Loucy (cell line): ENCODE results near the gene FZD10.

ENCODE experiments used
- H2AFZ ChIP-seq: fragments of 200-600 bp; sonication (generic); 2 replicates; pipeline ENCODE4 v1.6.0; 2016; ENCODE audit warnings: antibody characterized with exemption, mild to moderate bottlenecking, low read length, moderate library complexity
- H3F3A ChIP-seq: fragments of 200-600 bp; 2 replicates; pipeline ENCODE4 v1.6.0; 2016; ENCODE audit warnings: antibody characterized with exemption, low read depth, mild to moderate bottlenecking
- H3K27me3 ChIP-seq: fragments of 200-600 bp; sonication (generic); 2 replicates; pipeline ENCODE4 v1.6.1; 2014; ENCODE audit warnings: low read length, mild to moderate bottlenecking; ENCODE audit not compliant: insufficient read depth, poor library complexity, severe bottlenecking
- H3K36me3 ChIP-seq: fragments of 200-600 bp; sonication (generic); 2 replicates; pipeline ENCODE4 v1.6.1; 2016; ENCODE audit warnings: low read length; ENCODE audit not compliant: insufficient read depth
- H3K4me1 ChIP-seq: fragments of 200-600 bp; sonication (generic); 2 replicates; pipeline ENCODE4 v1.5.1; 2014; ENCODE audit warnings: low read length, mild to moderate bottlenecking; ENCODE audit not compliant: insufficient read depth, poor library complexity, severe bottlenecking
- H3K4me2 ChIP-seq: fragments of 200-600 bp; sonication (generic); 2 replicates; pipeline ENCODE4 v1.6.0; 2014; ENCODE audit warnings: antibody characterized with exemption, low read length, low read depth, mild to moderate bottlenecking; ENCODE audit not compliant: poor library complexity, severe bottlenecking
- H3K4me3 ChIP-seq: fragments of 200-600 bp; sonication (generic); 2 replicates; pipeline ENCODE4 v1.5.1; 2014; ENCODE audit warnings: low read length, mild to moderate bottlenecking, mixed read lengths; ENCODE audit not compliant: poor library complexity, severe bottlenecking
- H3K79me2 ChIP-seq: fragments of 200-600 bp; sonication (generic); 2 replicates; pipeline ENCODE4 v1.6.1; 2014; ENCODE audit warnings: low read length; ENCODE audit not compliant: insufficient read depth
- H3K9ac ChIP-seq: fragments of 200-600 bp; sonication (generic); 2 replicates; pipeline ENCODE4 v1.6.0; 2014; ENCODE audit warnings: mild to moderate bottlenecking, low read depth, low read length, moderate library complexity; ENCODE audit not compliant: poor library complexity, severe bottlenecking
- H3K9me2 ChIP-seq: fragments of 200-600 bp; sonication (generic); replicated peaks from 2 replicates; pipeline ENCODE4 v1.6.1; 2016; ENCODE audit warnings: low read depth, low read length, mixed read lengths
- H3K9me3 ChIP-seq: fragments of 200-600 bp; sonication (generic); 2 replicates; pipeline ENCODE4 v1.6.1; 2014; ENCODE audit warnings: mild to moderate bottlenecking, antibody characterized with exemption, low read length, low read depth; ENCODE audit not compliant: insufficient read depth
- H4K20me1 ChIP-seq: fragments of 200-600 bp; sonication (generic); 2 replicates; pipeline ENCODE4 v1.6.0; 2014; ENCODE audit warnings: antibody characterized with exemption, low read length, mild to moderate bottlenecking; ENCODE audit not compliant: insufficient read depth, poor library complexity, severe bottlenecking
- CTCF ChIP-seq: fragments of 200-600 bp; sonication (generic); conservative IDR thresholded peaks from 2 replicates; pipeline ENCODE4 v1.5.1; 2014; ENCODE audit warnings: mild to moderate bottlenecking, antibody characterized with exemption, low read length
- EZH2phosphoT487 ChIP-seq: fragments of 200-600 bp; IDR thresholded peaks from 2 replicates; pipeline ENCODE4 v1.6.1; 2018; ENCODE audit warnings: antibody characterized with exemption, mild to moderate bottlenecking, moderate library complexity, borderline replicate concordance

FZD10 gene

GRCh38 chr12:130121226-130122000, 40.9 kb upstream of the FZD10 start:
- Histone ChIP-seq H3K27me3 (no peaks in the 10 kb centered on the region), H3K4me1 (no peaks in the 10 kb centered on the region), H3K9me3 (no peaks in the 10 kb centered on the region), H4K20me1 (no peaks in the 10 kb centered on the region), H2AFZ (no peak overlapping the region), H3K36me3 (no peaks in the 10 kb centered on the region), H3F3A (no peaks in the 10 kb centered on the region), H3K4me3 (no peak overlapping the region), H3K4me2 (no peak overlapping the region), H3K9ac (no peak overlapping the region), H3K9me2 (no peaks in the 10 kb centered on the region), H3K79me2 (no peaks in the 10 kb centered on the region)
- no peak for TF ChIP-seq EZH2phosphoT487
- TF ChIP-seq CTCF, result no peak

- Histone ChIP-seq H3K4me3 (no peak overlapping the region), H3K4me2 (no peak overlapping the region), H3K9me3 (no peaks in the 10 kb centered on the region), H4K20me1 (no peaks in the 10 kb centered on the region), H3K9me2 (no peaks in the 10 kb centered on the region), H3K9ac (no peak overlapping the region), H3K27me3 (no peaks in the 10 kb centered on the region), H3K79me2 (no peaks in the 10 kb centered on the region), H2AFZ (no peak overlapping the region), H3F3A (no peaks in the 10 kb centered on the region), H3K36me3 (no peaks in the 10 kb centered on the region), H3K4me1 (no peaks in the 10 kb centered on the region)
- TF ChIP-seq EZH2phosphoT487, result no peak
- no peak for TF ChIP-seq CTCF
Observed at GRCh38 chr12:130122356-130122755, 39.9 kb upstream of the FZD10 start.

- no peaks in the 10 kb centered on the region for H3K79me2 ChIP-seq
- no peak overlapping the region for H3K9ac ChIP-seq
- no peaks in the 10 kb centered on the region for H3K9me2 ChIP-seq
- no peaks in the 10 kb centered on the region for H3K27me3 ChIP-seq
- no peaks in the 10 kb centered on the region for H3F3A ChIP-seq
- no peaks in the 10 kb centered on the region for H4K20me1 ChIP-seq
- H3K4me3 ChIP-seq, result no peak overlapping the region
- H3K4me2 ChIP-seq, result no peak overlapping the region
- no peaks in the 10 kb centered on the region for H3K4me1 ChIP-seq
- H3K36me3 ChIP-seq, result no peaks in the 10 kb centered on the region
- TF ChIP-seq CTCF, result no peak
- no peak for TF ChIP-seq EZH2phosphoT487
- no peak overlapping the region for H2AFZ ChIP-seq
- no peaks in the 10 kb centered on the region for H3K9me3 ChIP-seq
Observed at GRCh38 chr12:130124106-130124505, 38.2 kb upstream of the FZD10 start.
